Psoas muscle (tissue), 8 donors: ENCODE data around the gene ADIPOR2. TPM values are rescaled to one million over a fixed set of nuclear protein-coding genes. Genes with fewer than 3 reads are reported as not detected.

Experiments
- ATAC-seq, 4 donors: fragments of 200-7000 bp; cut with Tn5 transposase; one replicate each; pipeline ENCODE4 v1.9.1; 2020; ENCODE audit warnings: moderate library complexity in 3 of 4, mild to moderate bottlenecking in 2 of 4
- DNase-seq, 2 donors: peaks; one replicate each; pipeline ENCODE4 v3.0.0-alpha.2; 2020
- H3K27ac ChIP-seq: fragments of 200-600 bp; one replicate; pipeline ENCODE4 v1.8.0; 2022
- H3K27me3 ChIP-seq, 3 donors: fragments of 200-600 bp in 1 of 3; one replicate each; pipeline versions ENCODE4 v1.6.1 to v1.8.0; 2013 to 2022; ENCODE audit warnings: low read length in 2 of 3, mild to moderate bottlenecking in 2 of 3, moderate library complexity in 1 of 3; ENCODE audit not compliant: insufficient read depth in 3 of 3
- H3K36me3 ChIP-seq, 2 donors: fragments of 200-600 bp in 1 of 2; one replicate each; pipeline versions ENCODE4 v1.6.1 to v1.8.0; 2013 to 2022; ENCODE audit warnings: low read depth in 1 of 2, mild to moderate bottlenecking in 1 of 2, moderate library complexity in 1 of 2; ENCODE audit not compliant: insufficient read depth in 1 of 2
- H3K4me1 ChIP-seq: fragments of 200-600 bp; one replicate; pipeline ENCODE4 v1.8.0; 2022
- H3K4me3 ChIP-seq: fragments of 200-600 bp; one replicate; pipeline ENCODE4 v1.8.0; 2022; ENCODE audit warnings: mild to moderate bottlenecking
- H3K9me3 ChIP-seq: fragments of 200-600 bp; one replicate; pipeline ENCODE4 v1.8.0; 2022
- CTCF ChIP-seq: fragments of 200-600 bp; IDR thresholded peaks from one replicate; pipeline ENCODE4 v1.8.0; 2022; ENCODE audit warnings: antibody characterized with exemption
- WGBS, 3 donors: extraction: QIAGEN DNeasy Blood & Tissue Kit; methylation state at CpG; one replicate each; pipeline versions ENCODE4 v1.1.6 to v1.1.7; 2013; 5-methylcytosine and 5-hydroxymethylcytosine counted together
- intact Hi-C, 2 donors: fragments of 100-400 bp; cut with DNase I; formaldehyde crosslinking; loops; one replicate each; pipeline versions ENCODE4 v1.11.0 to v1.14.2; 2022
- polyA plus RNA-seq, 3 donors: library from polyadenylated mRNA; stranded (reverse); fragments of 200-250 nt; gene quantifications; one replicate each; pipeline ENCODE4 v1.2.3, GENCODE V29; 2013
- total RNA-seq, 4 donors: library from RNA; stranded (reverse); fragmentation: NEBNext Ultra II Directional in 2 of 4; extraction: Animal tissue kit (Norgen Biotek cat#: 25700) in 2 of 4; gene quantifications; one replicate each; pipeline versions ENCODE4 v1.2.1 to v1.2.4, GENCODE V29; 2021 to 2023
- donor health status: healthy with polysubstance abuse.
- donor health status: DM: no; HTN: no; CAD: no; lungs with moderate emphysema.
- donor health status: Bipolar disorder and iron deficiency.
- donor health status: healthy.
- donor health status: DM: yes; HTN: yes; CAD: no.
- donor health status: DM: no; HTN: no; CAD: no.
- donor health status: DM: no; HTN: no; CAD: no.
- donor health status: DM: yes; HTN: yes; CAD: no.

ADIPOR2 gene
- total and polyA plus RNA-seq, 7 donors = 28.6 to 52.1 (median 44.2) TPM

- intact Hi-C loops = no loop called here
- DNase-seq (no peak), ATAC-seq (no peak)
- no peaks in the 10 kb centered on the region for H3K36me3 ChIP-seq
- H3K4me1 ChIP-seq = no peaks in the 10 kb centered on the region
- H3K4me3 ChIP-seq = no peak overlapping the region
- TF ChIP-seq CTCF = no peak
- no peak overlapping the region for H3K27ac ChIP-seq
- WGBS, 3 donors = 30 to 44% (median 33%) methylated on average over 6 of the region's 6 CpGs
- H3K27me3 ChIP-seq = peaks cover 0 to 49% (median 22%) of the 10 kb centered on the region in 3 donors
- H3K9me3 ChIP-seq = no peaks in the 10 kb centered on the region
Measured at GRCh38 chr12:1819571-1819970, 128.7 kb downstream of the ADIPOR2 start.

GRCh38 chr12:1820191-1820895 is 129.5 kb downstream of the ADIPOR2 start, which contains the start of gene LRTM2:
Gene LRTM2, plus strand, starts transcription at chr12:1820565. Its CDS starts 7,584 bp downstream, at chr12:1828149.
- no peak for TF ChIP-seq CTCF
- H3K9me3 ChIP-seq = no peaks in the 10 kb centered on the region
- DNase-seq (no peak), ATAC-seq (peak in 2 of 4 donors; percentile 27 to 34)
- 7 to 13% (median 7%) methylated on average over 25 to 34 of the region's 34 CpGs for WGBS, 3 donors
- no peaks in the 10 kb centered on the region for H3K4me1 ChIP-seq
- no peaks in the 10 kb centered on the region for H3K36me3 ChIP-seq
- intact Hi-C loops = no loop called here
- no peak within 1 kb of the TSS for H3K4me3 ChIP-seq
- peaks cover 0 to 49% (median 22%) of the 10 kb centered on the region in 3 donors for H3K27me3 ChIP-seq
- H3K27ac ChIP-seq = no peak within 1 kb of the TSS

GRCh38 chr12:1820896-1821291 is 130.0 kb downstream of the ADIPOR2 start:
- no peak overlapping the region for H3K27ac ChIP-seq
- 47 to 67% (median 49%) methylated on average over 11 of the region's 11 CpGs for WGBS, 3 donors
- TF ChIP-seq CTCF = no peak
- intact Hi-C loops = no loop called here
- H3K4me1 ChIP-seq = no peaks in the 10 kb centered on the region
- DNase-seq (no peak), ATAC-seq (no peak)
- H3K4me3 ChIP-seq = no peak overlapping the region
- no peaks in the 10 kb centered on the region for H3K36me3 ChIP-seq
- H3K9me3 ChIP-seq = no peaks in the 10 kb centered on the region
- H3K27me3 ChIP-seq = peaks cover 0 to 49% (median 22%) of the 10 kb centered on the region in 3 donors

- no peak for DNase-seq
- Histone ChIP-seq H3K9me3 (no peaks in the 10 kb centered on the region), H3K36me3 (no peaks in the 10 kb centered on the region), H3K27ac (no peak overlapping the region), H3K4me3 (no peak overlapping the region), H3K4me1 (no peaks in the 10 kb centered on the region), H3K27me3 (peaks cover 0 to 50% (median 24%) of the 10 kb centered on the region in 3 donors)
- TF ChIP-seq CTCF = no peak
- WGBS, 3 donors = 18 to 28% (median 27%) methylated on average over 12 of the region's 12 CpGs
- ATAC-seq = no peak
- intact Hi-C loops = no loop called here
Measured at GRCh38 chr12:1821805-1822204, 130.9 kb downstream of the ADIPOR2 start.

GRCh38 chr12:1822699-1823098 is 131.8 kb downstream of the ADIPOR2 start:
- Histone ChIP-seq H3K36me3 (no peaks in the 10 kb centered on the region), H3K4me3 (no peak overlapping the region), H3K27me3 (peaks cover 0 to 59% (median 24%) of the 10 kb centered on the region in 3 donors), H3K4me1 (no peaks in the 10 kb centered on the region), H3K9me3 (no peaks in the 10 kb centered on the region), H3K27ac (no peak overlapping the region)
- no peak for ATAC-seq
- 69 to 74% (median 72%) methylated on average over 11 of the region's 11 CpGs for WGBS, 3 donors
- DNase-seq = no peak
- intact Hi-C loops = no loop called here
- TF ChIP-seq CTCF = no peak
